GM04504 (cell line): ENCODE measurements around the gene DOK6.
"Not testable (repeated sequence)": the region's sequence is repeated elsewhere in the genome, so short reads cannot be mapped to it uniquely, and the experiment has no call there.

Experiments
- DNase-seq: peaks from one replicate; pipeline ENCODE4 v3.0.0-alpha.2; 2012; ENCODE audit warnings: low read depth

Gene DOK6

DNA sequence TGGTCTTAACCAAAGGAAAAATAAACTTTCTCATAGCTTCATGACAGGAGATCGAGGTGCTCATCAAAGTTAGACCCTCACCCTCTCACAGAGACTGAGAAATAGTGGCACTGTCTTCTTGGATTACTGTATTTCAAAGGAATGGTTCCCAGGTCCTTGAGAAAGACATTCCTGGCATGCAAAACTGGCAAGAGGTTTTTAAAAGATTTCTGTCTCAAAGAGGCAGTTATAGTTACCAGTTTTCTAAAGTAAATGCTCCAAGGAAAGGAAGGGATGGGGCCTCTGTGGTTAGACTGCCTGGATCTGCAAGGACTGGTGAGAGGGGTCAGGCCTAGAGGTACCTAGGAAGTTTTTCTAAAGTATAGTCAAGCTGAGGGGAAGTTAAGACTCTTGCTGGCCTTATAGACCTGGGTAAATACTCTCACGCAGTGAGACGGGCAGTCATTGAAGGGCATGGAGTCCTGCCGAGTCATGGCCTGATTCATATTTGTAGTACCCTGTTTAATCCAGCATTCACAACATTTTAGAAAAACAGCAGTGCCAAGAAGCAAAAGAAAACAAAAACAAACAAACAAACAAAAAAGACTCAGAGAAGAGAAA, 226.1 kb downstream of the DOK6 start:
- DNase-seq: no peak

DNA sequence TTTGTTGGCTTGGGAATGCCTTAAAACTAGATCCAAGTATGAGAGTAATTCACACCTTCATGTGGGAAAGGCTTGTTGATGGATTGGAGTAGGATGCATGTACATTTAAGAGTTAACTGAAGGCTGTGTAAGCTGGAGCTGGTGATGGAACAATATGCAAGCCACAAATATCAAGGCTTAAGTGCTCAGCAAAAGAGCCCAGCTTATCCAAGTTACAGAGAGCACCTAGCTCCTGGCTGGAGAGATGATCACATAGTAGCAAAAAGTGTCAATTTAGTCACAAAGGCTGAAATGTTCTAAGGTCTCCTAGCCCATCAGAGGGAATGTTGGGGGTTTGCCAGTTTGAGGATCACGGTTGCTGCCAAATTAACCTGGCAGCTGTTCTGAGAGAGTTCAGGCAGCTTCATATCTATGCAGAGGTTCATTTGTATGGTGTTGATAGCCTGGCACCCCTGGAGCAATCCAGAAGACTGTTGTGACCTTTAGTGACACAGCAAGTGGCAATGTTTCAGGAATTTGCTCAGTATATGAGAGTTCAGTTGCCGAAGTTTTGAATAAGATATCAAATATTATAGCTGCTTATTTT, 228.2 kb downstream of the DOK6 start:
- no peak for DNase-seq

DNA sequence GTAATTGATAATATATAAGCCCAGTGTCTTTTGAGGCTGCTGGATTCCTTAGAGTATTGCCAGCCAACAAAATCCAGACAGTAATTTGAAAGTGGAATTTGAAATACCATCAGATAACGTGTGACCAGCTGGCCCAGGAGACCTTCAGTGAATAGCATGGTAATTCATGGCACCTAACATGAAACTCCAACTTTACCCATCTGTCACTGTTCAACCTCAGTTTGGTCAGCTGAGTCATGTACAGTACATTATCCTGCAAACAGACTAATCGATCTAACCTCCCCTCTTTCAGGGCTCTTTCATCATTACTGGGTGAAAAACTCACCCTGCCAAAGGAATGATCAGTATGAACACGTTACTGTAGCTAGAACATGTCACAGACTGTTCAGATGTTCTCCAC, 230.6 kb downstream of the DOK6 start:
- no peak for DNase-seq

DNA sequence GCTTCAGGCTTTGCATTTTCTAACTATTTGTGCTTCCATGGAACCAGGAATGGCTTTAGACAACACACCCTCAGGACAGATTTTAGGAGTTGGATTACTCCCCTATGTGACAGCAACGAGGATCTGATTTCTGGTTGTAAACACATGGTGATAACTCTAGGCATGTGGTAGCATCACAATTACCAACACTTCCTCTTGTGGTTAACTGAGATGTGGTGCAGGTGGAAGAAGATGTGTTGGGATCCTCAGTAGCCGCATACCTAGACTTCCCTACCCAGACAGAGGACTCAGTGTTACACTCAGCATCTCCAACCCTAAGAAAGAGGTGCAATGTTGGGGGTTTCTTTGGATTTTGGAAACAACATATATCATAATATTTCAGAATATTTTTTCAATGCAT, 234.8 kb downstream of the DOK6 start:
- no peak for DNase-seq

DNA sequence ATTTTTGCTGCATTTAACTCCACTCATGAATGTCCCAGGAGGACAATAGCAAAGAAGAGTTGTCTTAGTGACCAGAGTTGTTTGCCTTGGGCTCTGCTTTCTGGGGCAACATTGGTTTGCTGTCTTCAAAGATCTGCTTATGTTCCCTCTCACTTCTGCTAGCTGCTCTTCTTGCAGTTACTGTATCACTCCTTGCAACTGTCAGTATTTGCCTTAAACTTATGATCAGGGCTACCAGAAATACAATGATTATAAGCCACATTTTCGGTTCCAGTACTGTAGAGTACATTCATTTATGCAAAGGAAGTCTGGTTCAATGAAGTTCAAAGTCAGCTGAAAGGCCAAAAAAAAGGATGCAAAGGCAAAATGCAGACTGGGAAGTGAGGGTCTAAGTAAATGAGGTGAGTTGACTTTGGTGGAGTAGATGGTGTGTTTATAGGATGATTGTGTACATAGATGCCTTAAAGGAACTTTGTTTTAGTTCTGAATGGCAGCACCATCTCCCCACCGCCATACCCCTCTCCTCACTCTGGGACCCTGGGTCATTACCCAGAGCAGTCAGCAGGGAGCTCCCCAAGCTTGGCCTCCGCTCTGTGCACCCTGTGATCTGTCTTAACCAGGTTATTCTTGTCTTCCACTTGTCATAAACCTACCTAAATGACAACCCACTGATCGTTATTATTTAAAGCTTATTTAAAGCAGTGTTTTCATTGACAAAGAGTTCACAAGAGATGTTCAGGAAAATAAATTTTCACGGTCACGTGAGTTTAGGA, 236.0 kb downstream of the DOK6 start:
- no peak for DNase-seq

DNA sequence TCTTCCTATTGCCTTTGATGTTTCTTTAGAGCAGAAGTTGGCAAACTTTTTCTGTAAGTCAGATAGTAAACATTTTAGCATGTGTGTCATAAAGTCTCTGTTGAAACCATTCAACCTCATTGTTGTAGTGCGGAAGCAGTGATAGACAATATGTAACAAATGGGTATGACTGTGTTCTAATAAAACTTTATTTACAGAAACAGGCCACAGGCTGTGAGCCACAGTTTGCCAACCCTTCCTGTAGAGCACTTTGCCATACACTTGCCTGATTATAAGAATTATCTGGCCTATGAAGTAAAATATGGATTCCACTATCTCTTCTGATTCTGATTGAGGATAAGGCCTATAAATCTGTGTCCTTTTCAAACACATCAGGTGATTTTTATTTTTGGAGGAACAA, 237.4 kb downstream of the DOK6 start:
- no peak for DNase-seq

DNA sequence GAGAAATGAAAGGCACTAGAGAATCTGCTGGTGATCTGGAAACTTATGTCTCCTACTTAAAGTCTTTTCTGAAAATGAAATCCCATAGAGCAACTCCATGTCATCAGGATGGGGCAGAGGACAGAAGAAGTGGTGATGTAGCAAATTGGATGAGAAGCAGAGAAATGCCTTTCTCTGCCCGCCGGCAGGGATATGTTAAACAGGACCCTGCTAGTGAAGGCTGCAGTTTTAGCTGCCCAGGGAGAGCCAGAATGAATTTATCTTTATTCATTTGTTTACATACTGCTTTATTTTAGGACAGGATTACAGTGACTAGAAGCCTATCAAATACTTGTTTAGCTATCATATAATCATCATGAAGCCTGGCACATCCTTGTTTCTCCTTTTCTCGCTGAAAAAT, 247.0 kb downstream of the DOK6 start:
- no peak for DNase-seq

DNA sequence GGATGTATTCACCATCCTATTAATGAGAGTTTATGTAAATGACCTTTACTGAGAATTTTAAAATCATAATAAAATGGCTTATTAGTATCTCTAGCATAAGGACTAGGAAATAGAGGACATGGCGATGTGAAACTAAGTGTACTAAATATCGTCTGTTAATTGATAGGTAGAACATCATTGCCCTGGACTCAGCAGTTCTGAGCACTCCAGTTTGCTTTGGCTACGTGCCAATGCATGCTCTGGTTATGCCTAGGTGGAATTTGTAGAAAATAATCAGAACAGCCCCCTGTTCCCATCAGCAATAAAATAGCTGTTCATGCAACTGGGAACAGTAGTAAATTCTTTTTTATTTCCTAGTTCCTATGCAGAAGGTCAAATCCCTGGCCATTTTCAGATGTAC, 247.8 kb downstream of the DOK6 start:
- DNase-seq: no peak

DNA sequence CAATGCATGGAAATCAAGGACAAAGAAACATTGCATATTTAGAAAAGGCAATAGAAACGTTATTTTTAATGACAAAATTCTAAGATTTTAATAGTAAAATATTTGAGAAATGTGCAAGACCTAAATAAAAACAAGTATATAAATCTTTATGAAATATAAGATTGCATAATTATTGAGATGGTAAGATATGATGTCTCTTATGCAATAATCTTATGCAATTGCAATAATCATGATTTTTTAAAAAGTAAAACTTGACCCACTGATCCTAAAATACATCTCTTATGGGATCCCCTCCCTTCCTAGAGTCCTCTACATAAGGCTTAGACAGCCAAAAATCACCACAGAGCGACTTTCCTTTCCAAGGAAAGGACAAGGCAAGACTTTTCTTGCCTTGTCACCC, 249.0 kb downstream of the DOK6 start:
- DNase-seq: no peak

DNA sequence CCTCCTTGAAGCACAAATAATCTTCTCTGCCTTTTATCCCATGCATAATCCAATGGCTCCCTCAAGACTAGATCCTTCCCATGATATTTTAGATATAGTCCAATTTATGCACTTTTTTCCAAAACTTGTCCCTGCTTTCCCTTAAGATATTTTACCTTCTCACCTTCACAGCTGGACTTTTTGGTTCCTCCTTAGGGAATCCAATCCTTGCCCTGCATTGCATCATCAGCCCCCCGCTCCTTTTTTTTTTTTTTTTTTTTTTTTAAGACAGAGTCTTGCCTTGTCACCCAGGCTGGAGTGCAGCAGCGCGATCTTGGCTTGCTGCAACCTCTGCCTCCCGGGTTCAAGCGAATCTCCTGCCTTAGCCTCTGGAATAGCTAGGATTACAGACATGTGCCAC, 250.6 kb downstream of the DOK6 start:
- DNase-seq: no peak

DNA sequence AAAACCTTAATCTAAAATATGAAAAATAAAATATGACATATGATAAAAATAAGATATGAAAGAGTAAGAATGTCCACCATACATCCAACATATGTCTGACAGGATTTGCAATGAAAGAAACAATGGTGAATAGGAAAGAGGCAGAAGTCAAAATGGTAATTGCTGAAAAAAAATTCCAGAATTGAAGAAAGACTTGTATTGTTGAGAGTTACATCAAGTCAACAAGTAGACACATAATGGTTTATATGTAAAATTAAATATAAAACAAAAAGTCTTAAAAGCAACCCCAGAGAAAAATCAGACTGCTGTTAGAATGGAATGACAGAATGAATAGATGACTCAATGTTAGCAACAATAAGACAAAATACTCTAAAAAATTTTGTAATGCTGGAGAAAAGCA, 255.1 kb downstream of the DOK6 start:
- no peak for DNase-seq

DNA sequence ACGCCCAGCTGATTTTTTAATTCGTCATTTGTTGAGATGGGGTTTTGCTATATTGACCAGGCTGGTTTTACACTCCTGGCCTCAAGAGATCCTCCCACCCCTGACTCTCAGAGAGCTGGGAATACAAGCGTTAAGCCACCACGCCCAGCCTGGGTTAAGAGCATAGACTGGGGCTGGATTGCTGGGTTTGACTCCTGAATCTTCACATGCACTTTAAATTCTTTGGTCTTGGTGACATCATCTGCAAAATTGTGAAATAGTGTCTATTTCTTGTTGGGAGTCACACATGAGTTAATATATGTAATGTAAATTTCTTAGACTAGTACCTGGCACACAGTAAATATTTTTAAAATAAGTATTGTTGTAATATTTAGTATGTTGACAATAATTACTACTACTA, 257.4 kb downstream of the DOK6 start:
- DNase-seq: no peak

DNA sequence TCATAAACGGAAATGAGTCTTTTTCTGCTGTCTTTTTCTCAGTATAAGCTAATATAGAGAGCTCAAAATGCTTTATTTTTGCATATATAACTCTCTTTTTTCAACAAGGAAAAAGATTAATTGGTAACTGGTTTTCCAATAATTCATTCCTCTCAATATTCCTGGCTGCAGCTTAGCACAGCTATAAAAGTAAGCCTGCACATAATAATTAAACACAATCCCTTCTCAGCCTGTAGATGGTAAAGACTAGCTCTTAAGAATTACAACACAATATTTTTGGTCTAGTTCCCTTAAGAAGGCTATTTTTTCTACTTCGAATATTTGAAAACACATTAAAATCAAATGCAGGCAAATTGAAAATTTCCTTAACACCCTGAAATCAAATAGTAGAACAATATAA, 258.0 kb downstream of the DOK6 start:
- no peak for DNase-seq

DNA sequence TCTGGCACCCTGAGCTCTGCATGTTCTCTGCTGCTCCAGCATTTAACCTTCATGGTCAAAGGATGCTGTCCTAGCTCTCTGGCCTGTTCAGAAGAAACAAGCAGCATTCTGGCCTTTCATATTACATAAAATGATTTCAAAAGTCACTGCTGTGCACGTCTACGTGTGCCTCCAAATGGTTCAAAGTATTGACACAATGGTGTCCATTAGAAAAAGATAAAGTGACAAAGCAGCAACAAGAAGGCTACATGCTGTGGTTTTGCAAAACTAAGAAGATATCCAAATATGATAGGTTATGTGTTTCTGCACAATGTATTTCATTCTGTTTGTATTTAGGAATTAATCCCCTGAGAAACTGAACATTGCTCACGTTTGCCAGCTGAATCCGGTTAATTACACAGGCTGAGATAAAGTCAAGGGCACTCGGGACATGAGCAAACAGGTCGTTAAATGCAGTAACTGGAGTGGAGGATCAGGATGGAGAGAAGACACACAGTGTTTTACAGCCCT, 258.5 kb downstream of the DOK6 start:
- no peak for DNase-seq

DNA sequence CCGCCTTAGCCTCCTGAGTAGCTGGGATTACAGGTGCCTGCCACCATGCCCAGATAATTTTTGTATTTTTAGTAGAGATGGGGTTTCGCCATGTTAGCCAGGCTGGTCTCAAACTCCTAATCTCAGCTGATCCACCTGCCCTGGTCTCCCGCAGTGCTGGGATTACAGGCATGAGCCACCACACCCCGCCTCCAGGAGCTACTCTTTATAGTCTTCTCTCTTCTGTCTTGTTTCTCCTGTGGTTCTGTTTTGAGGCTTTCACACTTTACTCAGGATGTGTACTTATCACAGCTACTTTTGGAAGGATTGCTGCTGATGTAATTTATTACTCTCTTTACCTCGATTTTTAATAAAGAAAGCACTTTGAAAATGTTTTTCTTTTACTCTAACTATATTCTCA, 261.4 kb downstream of the DOK6 start:
- not testable (repeated sequence) for DNase-seq

DNA sequence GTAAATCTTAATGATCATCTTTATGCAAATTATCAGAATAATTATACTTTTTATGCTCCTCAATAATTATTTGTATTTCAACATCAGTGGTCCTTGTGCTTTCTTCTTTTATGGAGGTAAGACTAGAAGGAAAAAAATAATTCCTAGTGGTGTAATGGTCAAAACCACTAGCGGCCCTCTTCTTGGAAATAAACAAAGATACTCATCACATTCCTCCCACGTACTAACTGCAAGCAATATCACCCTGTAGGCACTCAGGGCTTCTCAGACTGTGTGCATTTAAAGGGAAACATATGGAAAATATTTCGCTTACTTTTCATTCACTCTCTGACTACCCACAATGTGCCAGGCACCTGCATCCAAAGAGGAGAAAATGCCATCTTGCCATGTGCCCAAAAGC, 263.7 kb downstream of the DOK6 start:
- DNase-seq: no peak

DNA sequence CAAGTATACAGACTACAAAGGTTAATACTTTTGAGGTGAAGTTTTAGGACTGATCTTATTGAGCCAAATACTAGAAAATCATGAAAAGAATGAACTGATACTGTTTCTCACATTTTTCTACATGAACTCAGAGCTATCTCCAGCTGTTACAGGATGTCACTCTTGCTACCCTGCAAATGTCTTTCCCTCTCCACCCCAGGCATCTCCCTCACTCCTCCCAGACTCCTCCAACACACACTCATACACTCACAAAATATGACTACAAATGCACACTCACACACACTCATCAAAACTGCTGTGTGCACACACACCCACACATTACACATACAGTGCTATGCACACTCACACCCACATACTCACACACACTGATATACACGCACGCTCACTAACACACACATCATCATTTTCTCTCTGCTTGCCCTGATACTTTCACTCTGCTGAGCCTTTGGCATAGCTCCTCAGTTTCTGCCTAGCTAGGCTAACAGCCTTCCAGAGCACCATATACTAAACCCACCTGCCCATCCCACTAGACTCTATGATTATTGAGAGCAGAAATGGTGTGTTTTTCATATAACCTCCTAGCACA, 273.7 kb downstream of the DOK6 start:
- DNase-seq: no peak

DNA sequence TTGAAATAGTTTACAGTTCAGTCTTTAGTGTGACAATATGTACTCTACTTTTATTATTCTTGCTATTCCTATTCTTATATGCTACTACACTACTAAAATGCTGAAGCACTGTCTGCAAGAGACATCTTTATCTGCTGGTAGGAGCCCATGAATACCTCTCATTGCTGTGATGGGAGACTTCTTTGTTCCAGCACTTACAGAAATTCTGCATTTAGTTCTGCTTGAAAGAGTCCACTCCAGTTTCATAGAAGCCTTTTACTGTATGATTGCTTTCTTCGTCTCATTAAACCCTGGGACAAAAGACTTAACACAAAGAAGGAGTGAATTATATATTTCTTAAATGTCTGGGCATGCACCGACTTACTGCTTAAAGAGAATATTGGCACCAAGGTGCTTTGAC, 274.3 kb downstream of the DOK6 start:
- DNase-seq: no peak

DNA sequence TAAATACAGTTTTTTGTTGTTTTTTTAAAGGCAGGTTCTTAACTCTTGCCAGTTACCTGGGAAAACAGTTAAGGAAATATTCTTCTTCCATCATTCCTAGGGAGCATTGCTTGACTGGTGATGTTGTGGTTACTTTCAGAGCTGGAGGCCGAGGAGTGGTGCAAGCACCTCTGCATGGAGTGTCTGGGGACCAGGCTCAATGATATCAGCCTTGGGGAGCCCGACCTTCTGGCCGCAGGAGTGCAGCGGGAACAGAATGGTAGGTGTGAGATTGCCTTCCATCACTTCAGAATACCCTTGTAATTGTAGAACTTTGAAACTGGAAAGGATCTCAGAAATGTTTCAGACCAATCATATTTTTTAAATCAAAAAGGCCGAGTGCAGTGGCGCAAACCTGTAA, 276.9 kb downstream of the DOK6 start:
- no peak for DNase-seq

DNA sequence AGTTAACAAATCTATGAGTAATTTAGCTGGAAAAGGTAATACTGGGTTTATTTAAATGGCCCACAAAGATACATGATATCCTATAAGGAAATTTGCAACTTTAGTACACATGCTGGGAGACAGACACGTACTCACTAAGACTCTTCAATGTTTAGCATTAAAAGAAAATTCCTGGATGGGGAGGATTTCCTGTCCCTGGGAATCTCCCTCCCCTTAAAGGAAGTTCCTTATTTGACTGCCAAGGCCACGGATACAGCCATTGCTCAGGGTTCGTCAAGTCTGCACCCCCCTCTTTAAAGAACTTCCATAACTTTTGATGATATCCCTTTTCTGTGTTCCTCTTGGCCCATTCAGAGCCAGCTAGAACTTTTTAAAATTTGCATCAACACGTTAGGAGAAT, 279.4 kb downstream of the DOK6 start:
- no peak for DNase-seq

DNA sequence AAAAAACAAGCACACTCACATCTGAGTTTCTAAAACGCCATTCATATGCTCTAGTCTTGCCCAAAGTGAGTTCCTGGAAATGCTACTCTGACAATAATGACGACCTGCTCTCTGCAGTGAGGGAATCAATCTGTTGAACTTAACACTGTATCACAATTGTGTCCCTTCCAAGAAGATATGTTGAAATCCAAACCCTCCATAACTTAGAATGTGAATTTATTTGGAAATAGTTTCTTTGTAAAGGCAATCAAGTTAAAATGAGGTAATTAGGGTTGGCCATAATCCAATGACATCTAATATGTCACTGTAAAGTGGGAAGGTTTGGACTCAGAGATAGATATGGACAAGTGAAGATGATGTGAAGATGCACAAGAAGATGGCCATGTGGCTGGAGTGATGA, 282.5 kb downstream of the DOK6 start:
- DNase-seq: no peak

DNA sequence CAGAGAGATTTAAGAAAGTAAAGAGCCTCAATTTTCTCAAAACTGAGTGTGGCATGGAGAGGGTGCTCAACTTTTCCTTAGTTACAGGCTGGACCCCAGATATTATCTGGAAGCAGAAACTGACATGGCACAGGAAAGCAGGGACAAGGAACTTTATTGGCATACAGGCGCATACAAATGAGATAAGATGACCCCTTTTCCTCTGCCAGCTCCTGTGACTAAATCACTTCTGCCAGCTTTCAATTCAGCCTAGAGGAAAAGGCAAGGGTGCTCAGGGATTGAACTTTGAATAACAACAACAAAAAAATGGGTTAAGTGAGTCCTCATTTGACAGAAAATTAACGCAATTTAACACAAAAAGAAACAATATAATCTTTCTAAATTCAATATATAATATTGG, 284.1 kb downstream of the DOK6 start:
- DNase-seq: no peak

DNA sequence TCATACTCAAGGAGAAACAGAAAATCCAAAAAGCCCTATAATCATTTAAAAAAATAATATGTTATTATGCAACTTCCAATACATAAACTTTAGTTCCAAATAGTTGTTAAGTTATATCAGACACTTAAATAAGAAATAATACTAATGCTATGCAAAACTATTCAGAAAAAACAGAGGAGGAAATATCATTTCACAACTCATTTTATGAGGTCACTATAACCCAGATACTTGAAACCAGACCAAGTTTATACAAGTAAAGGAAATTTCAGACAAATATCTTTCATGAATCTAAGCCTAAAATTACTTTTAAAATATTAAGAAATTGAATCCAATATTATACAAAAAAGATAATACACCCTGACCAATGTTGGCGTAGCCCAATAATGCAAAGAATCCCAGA, 286.2 kb downstream of the DOK6 start:
- DNase-seq: no peak
